Neural progenitor cell (in vitro differentiated cells): ENCODE measurements around the gene EXD3. TPM values are rescaled to one million over a fixed set of nuclear protein-coding genes. Genes with fewer than 3 reads are reported as not detected.

Source experiments
- DNase-seq: peaks from one replicate; pipeline ENCODE4 v3.0.0-alpha.2; 2016; ENCODE audit warnings: low spot score
- H2AFZ ChIP-seq: fragments of 200-600 bp; sonication (generic); replicated peaks from 2 replicates; pipeline ENCODE4 v1.6.1; 2016; ENCODE audit warnings: antibody characterized with exemption
- H3F3A ChIP-seq: fragments of 200-600 bp; sonication (generic); 2 replicates; pipeline ENCODE4 v1.6.1; 2016; ENCODE audit warnings: antibody characterized with exemption, low read depth
- H3K27ac ChIP-seq: fragments of 200-600 bp; sonication (generic); 2 replicates; pipeline ENCODE4 v1.5.1; 2016; ENCODE audit warnings: mild to moderate bottlenecking
- H3K27me3 ChIP-seq: fragments of 200-600 bp; sonication (generic); 2 replicates; pipeline ENCODE4 v1.6.1; 2016; ENCODE audit warnings: mild to moderate bottlenecking, moderate library complexity
- H3K36me3 ChIP-seq: fragments of 200-600 bp; sonication (generic); 2 replicates; pipeline ENCODE4 v1.5.1; 2016
- H3K4me1 ChIP-seq: fragments of 200-600 bp; sonication (generic); 2 replicates; pipeline ENCODE4 v1.6.1; 2016; ENCODE audit warnings: mixed run types
- H3K4me2 ChIP-seq: fragments of 200-600 bp; sonication (generic); 2 replicates; pipeline ENCODE4 v1.6.1; 2016
- H3K4me3 ChIP-seq: fragments of 200-600 bp; sonication (generic); 2 replicates; pipeline ENCODE4 v1.5.1; 2016
- H3K79me2 ChIP-seq: fragments of 200-600 bp; sonication (generic); 2 replicates; pipeline ENCODE4 v1.6.1; 2016; ENCODE audit warnings: low read depth
- H3K9ac ChIP-seq: fragments of 200-600 bp; sonication (generic); 2 replicates; pipeline ENCODE4 v1.6.1; 2016
- H3K9me3 ChIP-seq: fragments of 200-600 bp; sonication (generic); 2 replicates; pipeline ENCODE4 v1.5.1; 2016; ENCODE audit warnings: low read depth
- H4K20me1 ChIP-seq: fragments of 200-600 bp; sonication (generic); 2 replicates; pipeline ENCODE4 v1.6.1; 2016; ENCODE audit warnings: low read depth
- H3K27ac Mint-ChIP-seq: 3 replicates; pipeline ENCODE4 v1.8.0; 2021; ENCODE audit warnings: mixed read lengths
- H3K27me3 Mint-ChIP-seq: 2 replicates; pipeline ENCODE4 v1.8.0; 2022; ENCODE audit warnings: low read depth, mild to moderate bottlenecking, inconsistent platforms, moderate library complexity, mixed read lengths; ENCODE audit not compliant: insufficient read depth
- H3K36me3 Mint-ChIP-seq: 3 replicates; pipeline ENCODE4 v1.8.0; 2021; ENCODE audit warnings: mixed read lengths
- H3K4me1 Mint-ChIP-seq: 3 replicates; pipeline ENCODE4 v1.8.0; 2021; ENCODE audit warnings: mixed read lengths
- H3K4me3 Mint-ChIP-seq: 3 replicates; pipeline ENCODE4 v1.8.0; 2021; ENCODE audit warnings: mild to moderate bottlenecking, moderate library complexity, mixed read lengths
- H3K9me3 Mint-ChIP-seq: 3 replicates; pipeline ENCODE4 v1.8.0; 2020; ENCODE audit warnings: mixed read lengths
- CTCF ChIP-seq: fragments of 200-600 bp; sonication (generic); IDR thresholded peaks from 2 replicates; pipeline ENCODE4 v1.5.1; 2017; ENCODE audit warnings: antibody characterized with exemption, mild to moderate bottlenecking
- EZH2 ChIP-seq: fragments of 200-600 bp; sonication (generic); IDR thresholded peaks from 2 replicates; pipeline ENCODE4 v1.6.1; 2017; ENCODE audit warnings: antibody characterized with exemption, mild to moderate bottlenecking, moderate library complexity
- EZH2phosphoT487 ChIP-seq: fragments of 200-600 bp; sonication (generic); IDR thresholded peaks from 2 replicates; pipeline ENCODE4 v1.6.1; 2017; ENCODE audit warnings: antibody characterized with exemption
- total RNA-seq: library from RNA; depleted of rRNA; stranded (reverse); fragments of >200 nt; gene quantifications from 2 replicates; pipeline ENCODE4 v1.2.3, GENCODE V29; 2015; ENCODE audit warnings: low replicate concordance

EXD3 gene
- total RNA-seq, 1 donor from 2014 or later: 4.7 TPM

GRCh38 chr9:137456864-137457405, 34.0 kb upstream of the EXD3 start:
- Histone ChIP-seq H4K20me1 (peaks cover 56% of the 10 kb centered on the region), H3F3A (peaks cover 15% of the 10 kb centered on the region), H3K9ac (no peak overlapping the region), H3K4me3 (no peak overlapping the region), H2AFZ (no peak overlapping the region), H3K36me3 (no peaks in the 10 kb centered on the region), H3K27me3 (peaks cover 33% of the 10 kb centered on the region), H3K4me1 (peaks cover 24% of the 10 kb centered on the region), H3K27ac (no peak overlapping the region), H3K4me2 (no peak overlapping the region), H3K9me3 (no peaks in the 10 kb centered on the region), H3K79me2 (peaks cover 7% of the 10 kb centered on the region)
- DNase-seq: no peak
- H3K4me3 Mint-ChIP-seq: peak overlapping the region; percentile 66
- peaks cover 4% of the 10 kb centered on the region for H3K36me3 Mint-ChIP-seq
- H3K4me1 Mint-ChIP-seq: peaks cover 18% of the 10 kb centered on the region
- H3K27ac Mint-ChIP-seq: no peak overlapping the region
- TF ChIP-seq CTCF (no peak), EZH2 (no peak), EZH2phosphoT487 (no peak)
- H3K27me3 Mint-ChIP-seq: peaks cover 3% of the 10 kb centered on the region
- no peaks in the 10 kb centered on the region for H3K9me3 Mint-ChIP-seq

GRCh38 chr9:137456061-137456863, 33.3 kb upstream of the EXD3 start:
- Mint-ChIP-seq H3K27ac (no peak overlapping the region), H3K4me3 (peak overlapping the region; percentile 78), H3K27me3 (peaks cover 3% of the 10 kb centered on the region), H3K4me1 (peaks cover 18% of the 10 kb centered on the region), H3K36me3 (peaks cover 4% of the 10 kb centered on the region), H3K9me3 (no peaks in the 10 kb centered on the region)
- no peaks in the 10 kb centered on the region for H3K36me3 ChIP-seq
- no peak overlapping the region for H3K9ac ChIP-seq
- H3K27ac ChIP-seq: no peak overlapping the region
- H2AFZ ChIP-seq: no peak overlapping the region
- peaks cover 26% of the 10 kb centered on the region for H3K27me3 ChIP-seq
- H3K4me3 ChIP-seq: no peak overlapping the region
- no peaks in the 10 kb centered on the region for H3K9me3 ChIP-seq
- H3K79me2 ChIP-seq: peaks cover 7% of the 10 kb centered on the region
- peaks cover 56% of the 10 kb centered on the region for H4K20me1 ChIP-seq
- H3K4me2 ChIP-seq: no peak overlapping the region
- peaks cover 15% of the 10 kb centered on the region for H3F3A ChIP-seq
- TF ChIP-seq CTCF: no peak
- no peak for TF ChIP-seq EZH2phosphoT487
- TF ChIP-seq EZH2: no peak
- DNase-seq: no peak
- H3K4me1 ChIP-seq: peaks cover 24% of the 10 kb centered on the region

GRCh38 chr9:137455359-137455991, 32.5 kb upstream of the EXD3 start:
- H4K20me1 ChIP-seq: peaks cover 56% of the 10 kb centered on the region
- no peak overlapping the region for H3K4me2 ChIP-seq
- Mint-ChIP-seq H3K36me3 (peaks cover 4% of the 10 kb centered on the region), H3K27ac (no peak overlapping the region), H3K9me3 (no peaks in the 10 kb centered on the region), H3K4me3 (peak overlapping the region; percentile 71), H3K4me1 (peaks cover 18% of the 10 kb centered on the region), H3K27me3 (peaks cover 3% of the 10 kb centered on the region)
- TF ChIP-seq CTCF (no peak), EZH2 (no peak), EZH2phosphoT487 (no peak)
- no peak overlapping the region for H3K9ac ChIP-seq
- no peaks in the 10 kb centered on the region for H3K9me3 ChIP-seq
- peaks cover 7% of the 10 kb centered on the region for H3K79me2 ChIP-seq
- H2AFZ ChIP-seq: no peak overlapping the region
- no peak overlapping the region for H3K27ac ChIP-seq
- H3K27me3 ChIP-seq: peaks cover 18% of the 10 kb centered on the region
- no peaks in the 10 kb centered on the region for H3K36me3 ChIP-seq
- DNase-seq: no peak
- H3K4me3 ChIP-seq: no peak overlapping the region
- H3F3A ChIP-seq: peaks cover 15% of the 10 kb centered on the region
- H3K4me1 ChIP-seq: peaks cover 24% of the 10 kb centered on the region
